ENCODE measurements around the gene ZNF217.
"Not testable (repeated sequence)": the region's sequence is repeated elsewhere in the genome, so short reads cannot be mapped to it uniquely, and the experiment has no call there.

DNA sequence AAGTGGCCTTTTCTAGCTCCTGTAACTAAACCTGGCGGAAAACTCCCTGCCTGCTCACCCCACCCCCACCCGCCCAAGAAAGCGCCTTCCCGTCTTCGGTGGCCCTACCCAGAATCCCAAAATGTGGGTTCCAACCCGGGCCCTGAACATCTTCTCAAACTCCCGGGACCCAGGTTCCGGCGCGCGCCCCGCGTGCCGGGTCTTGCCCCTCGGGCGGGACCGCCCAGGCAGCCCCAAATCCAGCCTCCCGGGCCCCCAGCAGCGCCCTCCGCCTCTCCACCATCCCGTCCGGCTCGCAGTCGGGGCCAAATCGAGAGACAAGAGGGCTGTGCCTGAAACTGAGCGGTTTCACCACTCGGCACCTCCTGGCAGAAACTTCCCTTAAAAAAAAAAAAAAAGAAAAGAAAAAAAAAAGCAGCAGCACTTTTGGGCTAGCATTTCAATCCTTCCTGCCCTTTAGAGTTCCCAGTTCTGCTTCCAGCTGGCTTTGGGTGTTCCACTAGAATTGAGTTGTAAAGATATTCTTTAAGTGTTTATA, 1.1 kb downstream of the ZNF217 start:
- TF ChIP-seq POLR2A (IDR thresholded peaks at IDR 0.05; ENCODE audit: control extremely low read depth in 1 of 2, low read depth in 2 of 2, low read length in 2 of 2); KDM5A (IDR thresholded peaks at IDR 0.05; ENCODE audit: low read length); TEAD4 (IDR thresholded peaks at IDR 0.05; ENCODE audit: low read depth, low read length); SIN3A (conservative IDR thresholded peaks at IDR 0.05 in 1 of 2, IDR thresholded peaks at IDR 0.05 in 1 of 2; ENCODE audit: low read depth in 1 of 2, low read length in 2 of 2): not testable (repeated sequence)
- TF ChIP-seq, protein P1, sequence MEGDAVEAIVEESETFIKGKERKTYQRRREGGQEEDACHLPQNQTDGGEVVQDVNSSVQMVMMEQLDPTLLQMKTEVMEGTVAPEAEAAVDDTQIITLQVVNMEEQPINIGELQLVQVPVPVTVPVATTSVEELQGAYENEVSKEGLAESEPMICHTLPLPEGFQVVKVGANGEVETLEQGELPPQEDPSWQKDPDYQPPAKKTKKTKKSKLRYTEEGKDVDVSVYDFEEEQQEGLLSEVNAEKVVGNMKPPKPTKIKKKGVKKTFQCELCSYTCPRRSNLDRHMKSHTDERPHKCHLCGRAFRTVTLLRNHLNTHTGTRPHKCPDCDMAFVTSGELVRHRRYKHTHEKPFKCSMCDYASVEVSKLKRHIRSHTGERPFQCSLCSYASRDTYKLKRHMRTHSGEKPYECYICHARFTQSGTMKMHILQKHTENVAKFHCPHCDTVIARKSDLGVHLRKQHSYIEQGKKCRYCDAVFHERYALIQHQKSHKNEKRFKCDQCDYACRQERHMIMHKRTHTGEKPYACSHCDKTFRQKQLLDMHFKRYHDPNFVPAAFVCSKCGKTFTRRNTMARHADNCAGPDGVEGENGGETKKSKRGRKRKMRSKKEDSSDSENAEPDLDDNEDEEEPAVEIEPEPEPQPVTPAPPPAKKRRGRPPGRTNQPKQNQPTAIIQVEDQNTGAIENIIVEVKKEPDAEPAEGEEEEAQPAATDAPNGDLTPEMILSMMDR (IDR thresholded peaks at IDR 0.05; ENCODE audit: control extremely low read depth in 1 of 3, insufficient read depth in 1 of 3, low read depth in 1 of 3, low read length in 3 of 3): not testable (repeated sequence)

Measured in H1 (cell line).